ENCODE results near the gene PSMA7. TPM values are rescaled to one million over a fixed set of nuclear protein-coding genes. Genes with fewer than 3 reads are reported as not detected.

The PSMA7 gene
- total RNA-seq, 4 donors from 2014 or later, result 154 to 241 (median 234) TPM

DNA sequence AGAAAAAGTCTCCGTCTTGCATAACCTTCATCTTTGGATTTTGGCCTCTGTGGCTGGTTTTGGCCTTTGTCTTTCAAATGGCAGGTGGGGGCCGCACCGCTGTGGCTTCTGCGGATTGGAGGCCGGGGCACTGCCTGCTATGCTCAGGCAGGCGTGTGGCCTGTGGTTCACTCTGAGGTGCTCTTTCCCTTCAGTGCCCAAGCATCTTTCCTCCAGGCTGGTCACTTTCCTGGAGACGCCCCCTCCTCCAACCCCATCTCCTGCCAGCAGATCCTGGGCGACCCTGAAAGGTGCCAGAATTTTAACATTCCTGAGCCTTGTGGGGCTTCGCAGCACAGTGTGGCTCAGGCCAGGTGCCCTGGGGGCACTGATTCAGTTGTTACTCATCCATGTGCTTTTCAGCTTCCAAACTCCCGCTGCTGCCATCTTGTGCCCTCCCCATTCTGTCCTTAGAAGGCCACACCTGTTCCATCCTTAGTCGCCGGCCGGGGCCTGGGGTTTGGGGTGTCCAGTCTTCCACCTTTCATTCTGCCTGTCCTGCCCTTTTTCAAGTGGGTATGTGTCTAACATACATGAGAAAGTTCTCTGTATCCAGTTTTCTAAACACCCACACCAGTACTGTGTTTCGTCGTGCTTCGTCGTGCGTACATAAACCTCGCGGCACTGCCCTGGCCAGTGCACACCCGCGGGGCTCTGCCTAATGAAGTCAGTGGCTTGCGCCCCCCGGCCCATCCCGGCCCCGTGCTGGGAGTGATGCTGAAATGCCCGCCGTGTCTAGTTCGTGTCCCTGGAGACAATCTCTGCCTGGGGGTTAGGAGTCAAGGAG is 12.4 kb upstream of the PSMA7 start:
- Histone ChIP-seq H3K27ac (no peak overlapping the region), H3K4me3 (no peak overlapping the region), H3K27me3 (no peaks in the 10 kb centered on the region), H3K4me1 (peaks cover 0 to 7% (median 1%) of the 10 kb centered on the region in 4 donors), H3K9me3 (no peaks in the 10 kb centered on the region), H3K36me3 (no peaks in the 10 kb centered on the region)
- in situ Hi-C loops (cut with MboI; ENCODE audit: low pct_ligation_motif_present in 1 of 4, low pct_unique_long_range_greater_than_20kb in 1 of 4, low sequenced_read_pairs in 3 of 4), result no loop called here
- no peak for DNase-seq
- TF ChIP-seq, protein P1, sequence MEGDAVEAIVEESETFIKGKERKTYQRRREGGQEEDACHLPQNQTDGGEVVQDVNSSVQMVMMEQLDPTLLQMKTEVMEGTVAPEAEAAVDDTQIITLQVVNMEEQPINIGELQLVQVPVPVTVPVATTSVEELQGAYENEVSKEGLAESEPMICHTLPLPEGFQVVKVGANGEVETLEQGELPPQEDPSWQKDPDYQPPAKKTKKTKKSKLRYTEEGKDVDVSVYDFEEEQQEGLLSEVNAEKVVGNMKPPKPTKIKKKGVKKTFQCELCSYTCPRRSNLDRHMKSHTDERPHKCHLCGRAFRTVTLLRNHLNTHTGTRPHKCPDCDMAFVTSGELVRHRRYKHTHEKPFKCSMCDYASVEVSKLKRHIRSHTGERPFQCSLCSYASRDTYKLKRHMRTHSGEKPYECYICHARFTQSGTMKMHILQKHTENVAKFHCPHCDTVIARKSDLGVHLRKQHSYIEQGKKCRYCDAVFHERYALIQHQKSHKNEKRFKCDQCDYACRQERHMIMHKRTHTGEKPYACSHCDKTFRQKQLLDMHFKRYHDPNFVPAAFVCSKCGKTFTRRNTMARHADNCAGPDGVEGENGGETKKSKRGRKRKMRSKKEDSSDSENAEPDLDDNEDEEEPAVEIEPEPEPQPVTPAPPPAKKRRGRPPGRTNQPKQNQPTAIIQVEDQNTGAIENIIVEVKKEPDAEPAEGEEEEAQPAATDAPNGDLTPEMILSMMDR (IDR thresholded peaks at IDR 0.05), result no peak
- TF ChIP-seq POLR2A (IDR thresholded peaks at IDR 0.05) (no peak), EP300 (IDR thresholded peaks at IDR 0.05; ENCODE audit: low read depth) (no peak), POLR2AphosphoS5 (IDR thresholded peaks at IDR 0.05) (no peak)
- 90 to 100% methylated on average over 1 to 29 of the region's 29 CpGs for WGBS, 2 donors (ENCODE audit: low coverage in 1 of 2)
- intact Hi-C loops (cut with DNase I; ENCODE audit: low total_unique reads), result no loop called here

DNA sequence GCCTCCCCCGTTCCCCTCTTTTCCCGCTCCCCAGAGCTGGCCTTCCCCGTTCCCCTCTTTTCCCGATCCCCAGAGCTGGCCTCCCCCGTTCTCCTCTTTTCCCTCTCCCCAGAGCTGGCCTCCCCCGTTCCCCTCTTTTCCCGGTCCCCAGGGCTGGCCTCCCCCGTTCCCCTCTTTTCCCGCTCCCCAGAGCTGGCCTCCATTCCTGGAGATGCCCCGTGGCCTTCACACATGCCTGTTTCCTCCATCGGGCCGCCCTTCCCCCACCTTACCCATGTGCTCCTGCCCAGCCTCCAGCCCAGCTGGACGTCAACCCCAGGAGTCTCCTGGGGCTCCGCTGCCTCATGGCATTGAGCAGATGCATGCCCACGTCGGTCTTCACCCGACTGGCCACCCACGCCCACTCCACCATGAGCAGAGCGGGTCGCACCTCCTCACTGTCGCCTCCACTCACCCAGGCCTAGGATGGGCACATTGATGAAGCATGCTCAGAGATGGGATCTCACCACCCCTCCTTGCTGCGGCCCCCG is 8.7 kb upstream of the PSMA7 start:
- DNase-seq, result no peak
- in situ Hi-C loops (cut with MboI; ENCODE audit: low pct_ligation_motif_present in 1 of 4, low pct_unique_long_range_greater_than_20kb in 1 of 4, low sequenced_read_pairs in 3 of 4), result no loop called here
- WGBS, 2 donors (ENCODE audit: low coverage in 1 of 2), result 84% methylated on average over 23 of the region's 23 CpGs; no CpG with 5 or more reads in 1 of the 2 donors
- no peak overlapping the region for H3K27ac ChIP-seq
- no peak overlapping the region for H3K4me3 ChIP-seq
- intact Hi-C loops (cut with DNase I; ENCODE audit: low total_unique reads), result no loop called here
- TF ChIP-seq EP300 (IDR thresholded peaks at IDR 0.05; ENCODE audit: low read depth) (no peak), POLR2AphosphoS5 (IDR thresholded peaks at IDR 0.05) (no peak), POLR2A (IDR thresholded peaks at IDR 0.05) (no peak)
- TF ChIP-seq, protein P1 (IDR thresholded peaks at IDR 0.05), result no peak
- no peaks in the 10 kb centered on the region for H3K27me3 ChIP-seq
- no peaks in the 10 kb centered on the region for H3K36me3 ChIP-seq
- no peaks in the 10 kb centered on the region for H3K9me3 ChIP-seq
- peaks cover 0 to 5% (median 0%) of the 10 kb centered on the region in 4 donors for H3K4me1 ChIP-seq

DNA sequence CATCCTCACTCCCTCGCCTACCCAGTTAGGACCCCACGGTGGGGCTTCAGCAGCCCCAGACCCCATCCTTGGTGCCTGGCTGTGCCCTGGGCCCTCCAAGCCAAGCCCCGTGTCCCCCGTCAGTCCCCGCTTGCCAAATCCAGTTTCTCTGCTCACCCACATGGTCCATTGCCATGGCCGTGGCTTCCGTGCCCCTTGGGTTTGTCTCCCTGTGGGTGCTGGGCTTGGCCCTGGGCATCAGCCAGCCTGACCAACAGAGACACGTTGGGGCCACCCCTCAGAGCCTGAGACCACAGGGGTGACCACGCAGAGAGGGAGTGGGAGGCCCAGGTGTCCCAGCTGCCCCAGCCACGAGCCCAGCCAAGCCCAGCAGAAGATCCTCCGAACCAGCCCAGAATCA is 8.0 kb upstream of the PSMA7 start:
- Histone ChIP-seq H3K27me3 (no peaks in the 10 kb centered on the region), H3K4me3 (no peak overlapping the region), H3K4me1 (peaks cover 0 to 3% (median 0%) of the 10 kb centered on the region in 4 donors), H3K9me3 (no peaks in the 10 kb centered on the region), H3K27ac (no peak overlapping the region), H3K36me3 (no peaks in the 10 kb centered on the region)
- no peak for TF ChIP-seq EP300 (IDR thresholded peaks at IDR 0.05; ENCODE audit: low read depth)
- TF ChIP-seq POLR2AphosphoS5 (IDR thresholded peaks at IDR 0.05), result no peak
- TF ChIP-seq, protein P1 (IDR thresholded peaks at IDR 0.05), result no peak
- no peak for TF ChIP-seq POLR2A (IDR thresholded peaks at IDR 0.05)
- no peak for DNase-seq
- 92 to 100% methylated on average over 1 to 8 of the region's 11 CpGs for WGBS, 2 donors (ENCODE audit: low coverage in 1 of 2)
- in situ Hi-C loops (cut with MboI; ENCODE audit: low pct_ligation_motif_present in 1 of 4, low pct_unique_long_range_greater_than_20kb in 1 of 4, low sequenced_read_pairs in 3 of 4) (no loop called here), intact Hi-C loops (cut with DNase I; ENCODE audit: low total_unique reads) (no loop called here)

DNA sequence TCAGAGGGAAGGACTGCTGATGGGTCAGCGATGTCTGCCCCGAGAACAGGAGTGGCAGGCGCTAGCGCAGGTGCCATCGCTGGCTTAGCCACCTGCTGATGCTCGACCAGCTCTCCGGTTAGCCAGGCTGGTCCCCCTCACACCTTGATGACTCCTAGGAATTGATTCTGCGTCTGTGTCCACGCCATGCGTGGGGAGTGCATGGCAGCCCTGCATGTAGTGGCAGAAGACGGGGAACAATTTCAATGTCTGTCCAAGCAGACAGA is 7.0 kb upstream of the PSMA7 start:
- no peaks in the 10 kb centered on the region for H3K9me3 ChIP-seq
- DNase-seq, result no peak
- H3K27me3 ChIP-seq, result no peaks in the 10 kb centered on the region
- 96 to 100% methylated on average over 1 to 11 of the region's 11 CpGs for WGBS, 2 donors (ENCODE audit: low coverage in 1 of 2)
- TF ChIP-seq, protein P1 (IDR thresholded peaks at IDR 0.05), result no peak
- TF ChIP-seq POLR2AphosphoS5 (IDR thresholded peaks at IDR 0.05), result no peak
- TF ChIP-seq POLR2A (IDR thresholded peaks at IDR 0.05), result no peak
- H3K4me1 ChIP-seq, result peaks cover 0 to 7% (median 3%) of the 10 kb centered on the region in 4 donors
- no peak overlapping the region for H3K4me3 ChIP-seq
- H3K27ac ChIP-seq, result no peak overlapping the region
- intact Hi-C loops (cut with DNase I; ENCODE audit: low total_unique reads), result no loop called here
- no peaks in the 10 kb centered on the region for H3K36me3 ChIP-seq
- in situ Hi-C loops (cut with MboI; ENCODE audit: low pct_ligation_motif_present in 1 of 4, low pct_unique_long_range_greater_than_20kb in 1 of 4, low sequenced_read_pairs in 3 of 4), result no loop called here

Measured in transverse colon (tissue), 4 donors.